ENCODE results near the gene TPRG1.

The TPRG1 gene, protein sequence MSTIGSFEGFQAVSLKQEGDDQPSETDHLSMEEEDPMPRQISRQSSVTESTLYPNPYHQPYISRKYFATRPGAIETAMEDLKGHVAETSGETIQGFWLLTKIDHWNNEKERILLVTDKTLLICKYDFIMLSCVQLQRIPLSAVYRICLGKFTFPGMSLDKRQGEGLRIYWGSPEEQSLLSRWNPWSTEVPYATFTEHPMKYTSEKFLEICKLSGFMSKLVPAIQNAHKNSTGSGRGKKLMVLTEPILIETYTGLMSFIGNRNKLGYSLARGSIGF

DNA sequence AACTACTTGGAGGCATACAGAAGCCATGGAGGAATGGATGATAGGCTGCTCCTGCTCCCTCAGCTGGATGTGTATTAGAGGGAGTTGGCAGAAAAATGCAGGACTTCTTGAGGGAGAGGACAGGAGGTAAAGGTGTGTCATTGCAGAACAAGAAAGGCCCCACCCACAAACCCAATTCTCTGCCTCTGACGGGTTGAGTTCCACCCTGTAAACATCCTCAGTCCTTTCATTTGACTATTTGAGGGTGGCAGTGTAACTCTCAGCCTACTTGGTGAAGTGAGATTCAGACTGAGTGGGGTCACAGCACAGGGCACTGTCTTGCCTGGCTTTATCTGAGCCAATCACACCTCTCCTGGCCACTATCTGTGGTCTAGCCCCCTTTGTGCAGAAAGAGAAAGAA, at the start of gene TPRG1:
Gene TPRG1 (plus strand): TSS at position 265 of the 400 bp plus-strand sequence. CDS start 35,414 bp downstream, outside the sequence.
- DNase-seq (ENCODE audit: low read depth in 2 of 2) = no peak

DNA sequence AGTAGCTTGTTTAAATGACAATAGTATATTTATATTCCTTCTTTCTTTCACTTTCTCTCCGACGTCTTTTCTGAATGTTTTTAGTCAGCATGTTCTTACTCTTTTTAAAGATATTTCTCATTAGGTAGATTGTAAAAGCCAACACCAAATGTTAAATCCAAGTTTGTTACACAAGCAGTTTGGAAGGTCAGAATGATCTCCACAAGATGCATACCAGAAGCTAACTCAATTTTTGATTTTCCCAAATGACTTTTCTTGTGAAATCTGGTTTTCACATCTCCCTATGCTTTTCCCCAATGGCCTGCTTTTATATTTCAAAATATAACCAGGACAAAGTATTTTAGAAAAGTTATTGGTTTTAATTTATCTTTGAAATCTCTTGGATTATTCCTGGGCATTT, 49.7 kb upstream of the TPRG1 start:
- DNase-seq (ENCODE audit: low read depth in 2 of 2) = no peak

DNA sequence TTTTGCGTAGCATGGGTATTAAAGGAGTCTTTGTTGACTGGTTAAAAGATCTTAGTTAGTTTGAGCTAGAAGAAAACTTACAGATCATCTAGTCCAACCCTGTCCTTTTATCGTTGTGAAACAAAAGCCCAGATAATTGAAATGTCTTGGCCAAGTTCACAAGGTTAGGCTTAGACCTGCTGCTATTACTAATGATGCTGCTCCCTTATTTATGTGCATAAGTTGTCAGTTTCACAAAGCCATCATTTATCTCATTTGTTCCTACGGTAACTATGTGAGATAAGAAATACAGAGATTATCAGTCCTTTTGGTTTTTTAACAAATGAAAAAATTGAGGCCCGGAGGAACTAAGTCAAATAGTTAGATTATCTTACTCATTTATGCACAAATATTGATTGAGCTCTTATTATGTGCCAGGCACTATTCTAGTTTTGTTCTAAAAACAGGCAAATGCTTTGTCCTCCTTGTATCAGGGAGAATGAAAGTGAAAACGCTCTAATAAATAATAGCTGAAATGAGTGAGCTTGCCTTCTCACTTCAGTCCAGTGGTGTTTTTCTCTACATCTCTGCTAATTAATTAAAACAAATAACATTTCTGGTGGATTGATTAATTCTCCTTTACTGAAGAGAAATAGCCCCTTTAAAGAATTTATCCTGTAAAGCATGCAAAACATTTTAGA, 49.1 kb upstream of the TPRG1 start:
- no peak for DNase-seq (ENCODE audit: low read depth in 2 of 2)

DNA sequence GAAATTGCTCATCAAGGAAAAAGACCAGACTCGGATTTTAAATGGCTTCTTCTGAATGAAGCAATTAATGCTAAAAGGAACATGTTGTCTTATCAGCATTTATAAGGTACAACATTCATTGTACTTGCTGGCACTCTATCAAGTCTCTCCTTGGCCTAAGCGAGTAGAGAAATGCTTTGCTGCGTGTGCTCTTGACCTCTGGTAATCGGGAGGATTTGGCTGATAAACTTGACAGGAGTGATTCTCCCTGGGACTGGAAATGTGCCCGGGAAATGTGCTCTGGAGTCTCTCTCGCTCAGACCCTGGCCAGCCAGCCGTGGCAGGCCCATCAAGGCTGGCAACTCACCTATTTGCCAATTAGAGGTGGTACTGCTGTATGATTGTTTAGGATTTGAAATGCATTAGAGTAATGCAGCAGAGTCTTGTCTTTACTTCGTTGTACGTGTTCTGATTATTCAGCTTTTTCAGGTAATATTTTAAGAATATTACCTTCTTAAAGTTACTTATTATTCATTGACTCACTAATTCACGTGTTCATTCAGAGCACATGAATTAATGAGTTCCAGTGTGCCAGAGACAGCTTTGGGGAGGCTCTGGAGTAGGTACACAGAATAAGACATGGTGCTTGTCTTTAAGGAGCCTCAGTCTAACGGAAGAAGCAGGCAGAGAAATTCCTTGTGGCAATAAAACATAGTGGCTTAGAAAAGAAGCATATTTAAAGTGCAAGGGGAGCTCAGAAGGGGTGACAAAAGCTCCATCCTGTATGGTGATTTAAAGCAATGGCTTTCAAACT, 48.0 kb upstream of the TPRG1 start:
- DNase-seq (ENCODE audit: low read depth in 2 of 2) = no peak

DNA sequence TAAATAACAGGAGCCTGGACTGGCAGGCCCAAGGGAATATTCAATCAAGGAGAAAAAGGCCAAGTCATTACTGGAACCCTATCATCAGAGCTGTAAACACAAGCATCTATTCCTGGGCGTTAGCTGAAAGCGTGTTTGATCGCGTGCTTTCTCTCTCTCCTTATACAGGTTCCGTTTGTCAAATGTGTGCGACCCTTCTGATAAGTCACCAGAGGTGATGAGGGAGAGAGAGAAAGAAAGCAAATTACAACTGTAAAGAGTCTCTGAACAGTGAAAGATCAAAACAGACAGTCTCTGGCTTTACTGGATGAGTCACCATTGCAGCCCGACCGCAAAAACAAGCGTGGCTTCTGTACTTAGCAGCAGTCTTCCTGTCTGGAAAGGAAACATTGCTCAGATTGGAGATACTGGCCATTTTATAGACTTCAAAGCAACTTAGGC, 39.5 kb upstream of the TPRG1 start:
- peak; percentile 27 to 33 for DNase-seq (ENCODE audit: low read depth in 2 of 2)

DNA sequence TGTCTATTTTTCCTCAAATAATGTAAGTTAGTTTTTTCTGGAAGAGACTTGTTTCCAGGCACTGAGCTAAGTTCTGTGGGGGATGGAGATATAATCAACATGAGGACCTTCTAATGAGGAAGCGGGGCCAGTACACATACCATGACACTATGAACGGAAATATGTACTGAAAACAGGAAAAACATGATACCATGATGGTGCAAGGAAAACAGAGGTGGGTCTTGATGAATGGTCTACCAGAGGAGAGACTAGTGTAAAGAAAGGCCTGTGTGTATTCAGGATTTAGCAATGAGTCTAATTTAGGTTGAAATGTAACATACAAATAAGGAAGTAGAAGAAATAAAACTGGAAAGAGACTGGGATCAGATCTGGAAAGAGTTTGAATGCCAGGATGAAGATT, 38.9 kb upstream of the TPRG1 start:
- DNase-seq (ENCODE audit: low read depth in 2 of 2) = no peak

DNA sequence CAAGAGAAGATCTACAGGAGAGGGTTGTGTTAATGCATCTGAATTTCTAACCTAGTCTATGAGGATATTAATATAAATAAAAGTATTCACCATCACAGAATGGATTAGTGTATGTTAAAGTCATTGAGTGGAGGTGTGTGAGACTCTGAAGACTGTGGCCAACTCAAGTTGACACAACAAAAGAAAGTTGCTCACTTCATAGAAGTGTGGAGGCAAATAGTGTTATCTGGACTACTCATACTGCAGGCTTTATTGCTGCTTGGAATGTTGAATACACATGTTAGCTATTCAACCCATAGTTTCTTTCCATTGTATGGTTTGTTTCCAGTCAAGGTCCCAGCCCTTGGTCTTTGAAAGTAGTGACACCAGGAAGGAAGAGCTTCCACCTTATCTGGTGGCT, 38.0 kb upstream of the TPRG1 start:
- no peak for DNase-seq (ENCODE audit: low read depth in 2 of 2)

DNA sequence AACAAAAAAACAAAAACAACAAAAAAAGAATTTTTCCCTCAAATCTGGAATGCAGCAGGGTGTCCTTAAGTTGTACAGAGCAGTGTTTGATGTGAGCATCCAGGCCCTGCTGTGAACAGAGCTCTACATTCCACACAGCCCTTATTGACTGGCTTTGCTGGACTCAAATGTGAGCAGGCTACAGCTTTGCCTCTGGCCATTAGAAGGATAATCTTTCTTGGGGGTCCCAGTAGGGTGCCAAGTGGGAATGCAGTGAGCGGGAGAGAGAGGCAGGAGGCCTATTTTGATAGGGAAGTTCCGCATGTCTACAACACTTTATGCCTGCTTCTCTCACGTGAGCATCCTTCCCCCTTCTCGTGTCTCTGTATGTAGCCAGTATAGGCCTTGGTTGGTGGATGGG, 34.4 kb upstream of the TPRG1 start:
- DNase-seq (ENCODE audit: low read depth in 2 of 2) = no peak

DNA sequence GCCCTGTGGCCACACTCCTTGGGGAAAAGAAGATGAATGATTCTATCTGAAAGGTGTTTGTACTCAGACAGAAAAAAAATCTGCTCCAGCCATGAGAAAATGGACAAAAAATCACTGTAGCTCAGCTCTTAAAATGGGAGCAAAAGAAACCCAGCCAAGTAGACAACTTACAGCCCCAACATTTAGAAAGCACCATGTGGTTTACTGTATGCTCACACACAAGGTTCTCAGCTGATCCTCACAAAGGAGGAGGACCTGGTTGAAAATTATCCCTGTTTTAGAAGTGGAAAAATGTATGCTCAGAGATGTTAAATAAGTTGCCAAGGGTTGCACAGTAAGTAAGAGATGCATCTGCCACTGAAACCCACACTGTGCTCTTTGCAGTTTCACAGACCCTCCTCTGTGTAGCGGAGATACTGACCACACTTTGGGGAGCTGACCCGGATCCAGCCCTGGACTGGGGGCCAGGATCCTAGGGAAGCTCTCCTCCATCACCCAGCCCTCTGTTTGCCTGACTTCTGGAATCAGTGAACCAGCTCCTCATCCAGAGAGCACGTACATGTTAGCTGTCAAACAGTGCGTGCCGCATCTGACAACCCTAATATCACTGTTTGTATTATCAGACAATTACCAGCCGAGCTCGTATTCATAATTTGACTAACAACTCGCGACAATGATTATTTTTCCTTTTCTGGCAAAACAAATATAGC, 32.7 kb upstream of the TPRG1 start:
- no peak for DNase-seq (ENCODE audit: low read depth in 2 of 2)

DNA sequence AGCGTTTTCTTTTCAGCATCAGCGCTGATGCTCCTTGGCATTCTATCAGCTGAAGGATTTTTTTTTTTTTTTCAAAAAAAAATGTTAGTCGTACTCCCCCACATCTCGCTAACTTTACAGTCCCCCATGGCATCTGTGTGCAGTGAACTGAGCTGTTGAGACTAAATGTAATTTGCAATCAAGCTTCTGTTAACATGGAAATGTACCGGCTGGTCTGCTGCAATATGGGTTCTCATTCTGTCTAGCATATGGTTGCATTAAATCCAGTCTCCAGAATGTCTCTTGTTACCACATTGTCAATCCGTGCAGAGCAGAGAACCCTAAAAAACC, 32.2 kb upstream of the TPRG1 start:
- no peak for DNase-seq (ENCODE audit: low read depth in 2 of 2)

DNA sequence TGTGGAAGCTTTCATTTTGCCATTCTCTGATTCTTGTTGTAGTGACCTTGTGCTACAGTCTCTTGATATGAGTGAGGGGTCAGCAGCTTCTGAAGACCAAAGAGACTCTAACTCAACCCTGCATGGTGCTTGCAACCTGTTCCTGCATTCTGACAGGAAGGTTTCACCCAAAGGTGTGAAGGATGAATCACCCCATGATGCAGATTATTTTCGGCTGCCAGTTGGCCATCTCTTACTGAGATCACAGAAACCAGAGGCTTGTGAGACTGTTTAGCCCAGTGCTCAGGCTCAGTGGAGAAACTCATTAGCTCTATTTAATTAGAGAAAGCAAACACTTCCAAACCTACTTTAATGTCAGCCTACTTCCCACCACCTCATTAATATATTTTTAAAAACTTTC, 29.2 kb upstream of the TPRG1 start:
- DNase-seq (ENCODE audit: low read depth in 2 of 2) = no peak

DNA sequence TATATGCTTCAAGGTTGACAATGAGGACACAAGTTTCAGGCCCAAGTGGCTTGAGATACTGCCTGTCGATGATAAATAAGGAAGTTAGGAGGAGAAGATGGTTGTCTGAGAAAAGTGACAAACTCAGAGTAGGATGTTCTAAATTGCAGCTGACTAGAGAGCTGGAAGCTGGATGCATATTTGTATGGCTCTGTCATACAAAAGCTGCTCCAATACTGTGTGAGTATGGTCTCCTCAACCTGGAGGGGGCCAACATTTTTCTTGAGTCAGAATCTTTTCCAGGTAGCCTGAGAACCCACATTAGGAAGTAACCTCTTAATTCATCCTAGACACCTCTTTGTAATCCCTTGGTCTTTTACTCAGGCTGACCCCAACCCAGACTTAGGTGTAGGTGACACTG, 28.4 kb upstream of the TPRG1 start:
- DNase-seq (ENCODE audit: low read depth in 2 of 2) = no peak

DNA sequence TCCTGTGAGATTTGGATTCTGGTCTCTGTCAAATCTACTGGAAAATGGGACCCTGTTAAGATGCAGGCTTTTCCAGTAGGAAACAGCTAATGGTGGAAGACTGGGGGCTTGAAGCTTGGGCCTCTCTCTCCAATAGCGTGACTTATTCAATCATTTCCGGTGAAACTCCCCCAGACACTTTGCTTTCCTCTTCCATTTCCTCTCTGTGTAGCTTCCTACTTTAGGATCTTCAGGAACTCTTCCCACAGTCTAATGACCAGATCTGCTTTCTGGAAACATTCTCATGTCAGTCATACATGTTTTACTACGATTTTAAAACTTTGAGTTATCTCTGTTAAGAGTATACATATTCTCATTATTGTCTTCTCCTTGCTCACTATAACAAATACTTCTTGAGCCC, 28.0 kb upstream of the TPRG1 start:
- no peak for DNase-seq (ENCODE audit: low read depth in 2 of 2)

DNA sequence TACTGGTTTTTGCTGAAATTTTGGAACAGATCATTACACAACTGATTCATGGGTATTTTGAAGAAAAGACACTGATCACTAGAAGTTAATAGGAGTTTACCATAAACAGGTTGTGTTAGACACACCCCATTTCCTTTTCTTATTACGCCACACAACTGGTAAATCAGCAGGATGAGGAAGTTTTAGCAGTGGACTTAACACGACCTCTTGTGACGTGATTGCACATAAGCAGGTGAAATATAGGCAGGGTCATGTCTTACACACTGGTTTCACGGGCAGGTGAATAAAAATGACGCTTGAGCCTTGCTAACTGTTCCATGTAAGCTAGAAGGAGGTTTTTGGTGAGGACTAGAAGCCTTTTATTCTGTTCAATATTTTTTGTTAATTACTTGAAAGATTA, 27.1 kb upstream of the TPRG1 start:
- no peak for DNase-seq (ENCODE audit: low read depth in 2 of 2)

DNA sequence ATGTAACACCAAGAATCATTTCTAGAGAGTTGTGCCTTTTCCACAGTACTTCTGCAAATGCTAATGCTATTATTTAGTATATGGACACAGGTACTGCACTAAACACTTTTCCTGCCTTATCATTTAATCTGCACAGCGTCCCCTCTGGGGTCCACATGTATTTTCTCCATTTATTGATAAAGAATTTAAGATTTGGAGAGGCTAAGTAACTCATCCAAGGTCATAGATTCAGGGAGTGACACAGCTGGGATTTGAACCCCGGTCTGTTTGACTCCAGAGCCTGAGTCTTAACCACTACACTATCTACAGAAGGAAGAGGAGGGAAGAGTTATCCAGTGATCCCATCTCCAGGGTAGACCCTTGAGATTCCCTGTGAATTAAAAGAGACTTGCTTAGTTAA, 24.9 kb upstream of the TPRG1 start:
- DNase-seq (ENCODE audit: low read depth in 2 of 2) = no peak

DNA sequence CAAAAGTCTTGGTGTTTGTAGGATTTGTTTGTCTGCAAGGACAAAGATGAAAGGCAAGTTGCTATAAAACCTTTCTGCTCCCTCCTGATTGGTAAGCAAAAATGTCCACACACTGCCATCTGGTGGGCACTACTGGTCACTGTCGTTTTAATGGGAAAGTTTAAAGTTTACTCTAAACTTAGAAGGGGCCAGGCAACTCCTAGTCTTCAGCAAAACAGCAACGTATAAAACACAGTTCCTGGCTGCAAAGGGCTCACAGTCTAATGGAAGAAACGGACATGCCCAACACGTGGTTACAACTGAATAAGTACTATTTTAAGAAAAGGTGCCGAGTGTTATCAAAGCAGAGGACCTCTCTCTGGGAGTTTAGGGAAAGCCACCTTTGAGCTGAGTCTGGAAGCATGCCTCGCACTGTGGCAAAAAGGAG, 23.7 kb upstream of the TPRG1 start:
- DNase-seq (ENCODE audit: low read depth in 2 of 2) = peak; percentile 30 to 51

DNA sequence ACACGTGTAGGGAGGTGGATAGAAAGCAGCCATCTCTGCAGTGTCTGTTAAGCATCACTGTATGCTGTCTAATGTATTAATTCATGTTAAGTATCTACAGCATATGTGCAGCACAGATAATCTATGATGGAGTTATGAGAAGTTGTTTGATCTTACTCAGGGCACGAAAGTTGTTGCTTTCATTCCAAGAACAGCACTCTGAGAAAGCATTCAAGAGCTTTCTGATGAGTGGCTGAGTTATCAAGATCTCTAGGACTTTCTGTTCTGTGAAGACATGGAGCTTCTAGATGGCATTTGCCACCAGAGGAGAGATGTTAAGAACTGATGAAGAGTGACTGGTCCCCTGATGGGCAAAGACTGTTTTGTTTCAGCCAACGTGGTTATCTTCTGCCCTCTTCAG, 22.6 kb upstream of the TPRG1 start:
- no peak for DNase-seq (ENCODE audit: low read depth in 2 of 2)

DNA sequence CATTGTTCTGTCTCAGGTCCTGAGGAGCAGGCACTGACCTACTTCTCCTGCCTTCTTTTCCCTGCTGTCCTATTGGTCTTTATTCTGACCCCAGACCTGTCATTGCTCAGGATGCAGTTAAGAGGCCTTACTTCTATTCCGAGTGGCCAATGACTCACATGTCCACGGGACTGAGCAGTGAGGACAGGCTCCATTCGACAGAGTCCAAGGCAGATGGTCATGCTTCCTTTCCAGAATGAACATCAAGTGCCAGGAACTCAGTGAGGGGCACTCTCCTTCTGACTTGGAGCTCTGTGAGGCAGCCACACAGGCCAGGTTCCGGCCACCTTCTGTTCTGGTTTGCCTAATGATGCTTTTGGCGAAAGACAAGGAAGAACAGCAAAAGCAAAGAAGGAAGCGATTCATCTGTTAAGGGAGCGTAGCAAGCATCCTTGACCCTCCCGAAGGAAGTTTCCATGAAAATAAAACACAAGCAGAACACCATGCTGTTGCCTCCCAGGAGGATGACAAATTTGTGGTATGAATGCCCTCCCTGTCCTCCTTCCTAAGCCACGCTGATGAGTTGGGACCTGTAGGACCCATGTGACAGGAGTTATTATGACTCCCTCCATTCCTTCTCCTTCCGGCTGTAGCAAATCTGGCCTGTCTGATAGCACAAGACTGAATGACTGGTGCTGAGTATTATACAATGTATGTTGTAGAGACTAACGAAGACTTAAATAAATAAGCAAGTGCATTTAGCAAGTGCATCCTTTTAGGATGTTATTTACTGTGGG, 14.4 kb upstream of the TPRG1 start:
- DNase-seq (ENCODE audit: low read depth in 2 of 2) = no peak

DNA sequence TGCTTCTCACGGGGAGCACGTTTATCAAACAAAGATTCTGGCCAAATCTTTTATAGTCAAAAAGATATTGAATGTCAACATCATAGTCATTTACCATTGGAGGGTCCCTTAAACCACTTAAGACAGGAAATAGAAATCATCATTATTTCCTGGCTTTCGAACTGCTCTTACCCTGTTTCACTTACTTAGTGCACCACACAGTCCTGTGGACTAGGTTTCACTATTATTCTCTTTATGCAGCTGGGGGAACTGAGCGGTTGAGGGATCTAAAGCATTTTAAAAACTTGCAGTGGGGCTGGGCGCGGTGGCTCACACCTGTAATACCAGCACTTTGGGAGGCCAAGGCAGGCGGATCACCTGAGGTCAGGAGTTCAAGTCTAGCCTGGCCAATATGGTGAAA, 13.7 kb upstream of the TPRG1 start:
- no peak for DNase-seq (ENCODE audit: low read depth in 2 of 2)

DNA sequence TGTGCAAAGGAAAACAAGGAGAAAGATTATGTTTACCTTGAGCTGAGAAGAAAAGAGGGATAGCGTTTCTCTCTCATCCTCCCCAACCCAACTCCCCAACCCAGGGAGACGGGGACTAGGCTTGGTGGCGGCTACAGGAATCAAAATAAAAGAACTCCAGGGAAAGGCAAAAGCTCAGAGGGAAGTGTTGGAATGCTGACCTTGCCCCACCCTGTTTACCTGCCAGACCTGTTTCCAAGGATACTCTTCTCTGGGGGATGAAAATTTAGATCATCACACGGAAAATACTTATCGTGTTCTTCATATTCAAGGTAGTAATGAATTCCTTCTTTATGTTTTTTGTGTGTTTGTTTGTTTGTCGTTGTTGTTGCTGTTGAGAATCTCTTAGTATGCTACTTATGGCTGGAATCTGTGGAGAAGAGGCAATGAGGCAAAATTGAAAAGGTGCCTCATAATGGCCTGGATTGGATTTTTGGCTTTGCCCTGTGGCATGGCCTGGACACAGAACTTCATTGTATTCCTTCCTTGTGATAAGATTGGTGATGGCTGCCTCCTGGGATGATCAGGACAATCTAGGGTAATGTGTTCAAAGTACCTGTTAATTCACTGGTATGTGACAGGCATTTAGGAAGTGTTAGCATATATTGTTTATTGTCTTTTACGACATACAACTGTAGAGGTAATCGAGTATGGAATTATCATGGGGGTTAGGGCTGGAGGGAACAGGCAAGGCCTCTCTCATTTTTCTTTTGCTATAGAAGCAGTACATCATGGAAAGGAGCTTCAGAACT, 11.1 kb upstream of the TPRG1 start:
- no peak for DNase-seq (ENCODE audit: low read depth in 2 of 2)
